HepG2 (cell line): ENCODE results near the gene COQ6. TPM values are rescaled to one million over a fixed set of nuclear protein-coding genes. Genes with fewer than 3 reads are reported as not detected.

Experiments used
- ARNTL ChIP-seq: sonication (generic); formaldehyde crosslinking; IDR thresholded peaks from 2 replicates; pipeline ENCODE4 v1.4.0; 2020; ENCODE audit warnings: mild to moderate bottlenecking, missing genetic modification reagents
- FOXC1 ChIP-seq: sonication (generic); formaldehyde crosslinking; IDR thresholded peaks from 2 replicates; pipeline ENCODE4 v1.8.0; 2022; ENCODE audit warnings: mild to moderate bottlenecking, missing genetic modification reagents, borderline replicate concordance
- FOXP1 ChIP-seq, 2 experiments: fragments of 450-650 bp in 1 of 2; IDR thresholded peaks; 2 replicates each; pipeline ENCODE4 v1.6.1; 2017 to 2018; ENCODE audit warnings: antibody characterized with exemption in 1 of 2
- GMEB1 ChIP-seq: sonication (generic); formaldehyde crosslinking; IDR thresholded peaks from 2 replicates; pipeline ENCODE4 v1.5.1; 2020; ENCODE audit warnings: missing genetic modification reagents, mild to moderate bottlenecking, borderline replicate concordance
- HNF1B ChIP-seq: sonication (generic); formaldehyde crosslinking; IDR thresholded peaks from 2 replicates; pipeline ENCODE4 v1.5.1; 2020; ENCODE audit warnings: mild to moderate bottlenecking, moderate library complexity, missing genetic modification reagents
- MIER3 ChIP-seq: IDR thresholded peaks from 2 replicates; pipeline ENCODE4 v1.6.1; 2016; ENCODE audit warnings: missing compliant biosample characterization, borderline replicate concordance
- NR3C1 ChIP-seq: sonication (generic); formaldehyde crosslinking; IDR thresholded peaks from 2 replicates; pipeline ENCODE4 v1.4.0; 2020; ENCODE audit warnings: missing genetic modification reagents
- REXO4 ChIP-seq: sonication (generic); formaldehyde crosslinking; IDR thresholded peaks from 2 replicates; pipeline ENCODE4 v1.8.0; 2022; ENCODE audit warnings: missing genetic modification reagents, mild to moderate bottlenecking, borderline replicate concordance
- SP1 ChIP-seq, 2 experiments: fragments of 450-650 bp in 1 of 2; sonication (generic) in 1 of 2; formaldehyde crosslinking in 1 of 2; IDR thresholded peaks; 2 replicates each; pipeline versions ENCODE4 v1.4.0 to v1.6.1; 2016 to 2020; ENCODE audit warnings: missing genetic modification reagents in 1 of 2
- THAP11 ChIP-seq: IDR thresholded peaks from 2 replicates; pipeline ENCODE4 v1.6.1; 2016; ENCODE audit warnings: missing biosample characterization, missing genetic modification reagents
- ZBTB26 ChIP-seq: IDR thresholded peaks from 2 replicates; pipeline ENCODE4 v1.6.1; 2016; ENCODE audit warnings: missing compliant biosample characterization, missing genetic modification reagents, borderline replicate concordance
- ZFX ChIP-seq: sonication (generic); formaldehyde crosslinking; IDR thresholded peaks from 2 replicates; pipeline ENCODE4 v1.4.0; 2020; ENCODE audit warnings: mild to moderate bottlenecking, low read depth, missing genetic modification reagents, moderate library complexity
- ZNF333 ChIP-seq: sonication (generic); formaldehyde crosslinking; IDR thresholded peaks from 2 replicates; pipeline ENCODE4 v1.4.0; 2020; ENCODE audit warnings: mild to moderate bottlenecking, missing genetic modification reagents, borderline replicate concordance
- ZNF629 ChIP-seq: sonication (generic); formaldehyde crosslinking; conservative IDR thresholded peaks from 2 replicates; pipeline ENCODE4 v1.5.0; 2020; ENCODE audit warnings: missing genetic modification reagents
- ZNF709 ChIP-seq: sonication (generic); formaldehyde crosslinking; IDR thresholded peaks from 2 replicates; pipeline ENCODE4 v1.5.0; 2020; ENCODE audit warnings: mild to moderate bottlenecking, missing genetic modification reagents
- polyA plus RNA-seq, 8 experiments: library from polyadenylated mRNA; depleted of rRNA in 3 of 8; stranded (reverse) in 7 of 8; unstranded in 1 of 8; fragments of >200 nt; fragmentation: Illumina TruSeq in 4 of 8; extraction: Trizol in 4 of 8; gene quantifications; 2 replicates each; pipeline versions ENCODE4 v1.2.1 to v1.2.3, GENCODE V29; 2011 to 2016; ENCODE audit warnings: low read depth in 4 of 8, missing spikeins in 1 of 8, mixed read lengths in 1 of 8; ENCODE audit not compliant: insufficient read depth in 1 of 8
- total RNA-seq, 5 experiments: library from RNA; depleted of rRNA; stranded (reverse); fragments of >200 nt; fragmentation: Illumina TruSeq; extraction: Trizol; gene quantifications; 2 replicates each; pipeline ENCODE4 v1.2.3, GENCODE V29; 2016; ENCODE audit warnings: low read depth in 1 of 5
- TF ChIP-seq, protein P1 (sequence below): sonication (generic); formaldehyde crosslinking; IDR thresholded peaks from 2 replicates; pipeline ENCODE4 v1.4.0; 2020; ENCODE audit warnings: low read depth, missing genetic modification reagents
- TF ChIP-seq, protein P2 (sequence below): sonication (generic); formaldehyde crosslinking; IDR thresholded peaks from 2 replicates; pipeline ENCODE4 v1.9.0; 2021; ENCODE audit warnings: missing genetic modification reagents, borderline replicate concordance

COQ6 gene
- total and polyA plus RNA-seq, 2 of the 13 experiments (the other 11 are each of a cell fraction or from before 2014, with no cell fraction given), result 18.9 to 34.7 TPM

GRCh38 chr14:73949752-73950734, at the start of gene COQ6, which contains the start of gene FAM161B (continued):
- TF ChIP-seq HNF1B (peak; percentile 87), FOXC1 (CRISPR knock-in tag) (peak; percentile 95), SP1 (IDR thresholded peaks at IDR 0.05) (no peak), SP1 (CRISPR knock-in tag; IDR thresholded peaks at IDR 0.05) (no peak; the same call in 1 of the 2 replicates), ARNTL (peak; percentile 52; the same call in 1 of the 2 replicates), ZNF709 (CRISPR knock-in tag) (peak; percentile 37; the same call in 1 of the 2 replicates), ZBTB26 (CRISPR knock-in tag) (peak; percentile 84), GMEB1 (CRISPR knock-in tag) (peak; percentile 97), REXO4 (CRISPR knock-in tag) (no peak), FOXP1 (IDR thresholded peaks at IDR 0.05) (no peak), FOXP1 (CRISPR knock-in tag; IDR thresholded peaks at IDR 0.05) (no peak; the same call in 1 of the 2 replicates), NR3C1 (no peak), MIER3 (CRISPR knock-in tag) (no peak), ZNF333 (CRISPR knock-in tag) (no peak), ZFX (CRISPR knock-in tag) (peak; percentile 97), ZNF629 (CRISPR knock-in tag) (no peak), THAP11 (CRISPR knock-in tag) (peak; percentile 87)
- TF ChIP-seq, protein P1, sequence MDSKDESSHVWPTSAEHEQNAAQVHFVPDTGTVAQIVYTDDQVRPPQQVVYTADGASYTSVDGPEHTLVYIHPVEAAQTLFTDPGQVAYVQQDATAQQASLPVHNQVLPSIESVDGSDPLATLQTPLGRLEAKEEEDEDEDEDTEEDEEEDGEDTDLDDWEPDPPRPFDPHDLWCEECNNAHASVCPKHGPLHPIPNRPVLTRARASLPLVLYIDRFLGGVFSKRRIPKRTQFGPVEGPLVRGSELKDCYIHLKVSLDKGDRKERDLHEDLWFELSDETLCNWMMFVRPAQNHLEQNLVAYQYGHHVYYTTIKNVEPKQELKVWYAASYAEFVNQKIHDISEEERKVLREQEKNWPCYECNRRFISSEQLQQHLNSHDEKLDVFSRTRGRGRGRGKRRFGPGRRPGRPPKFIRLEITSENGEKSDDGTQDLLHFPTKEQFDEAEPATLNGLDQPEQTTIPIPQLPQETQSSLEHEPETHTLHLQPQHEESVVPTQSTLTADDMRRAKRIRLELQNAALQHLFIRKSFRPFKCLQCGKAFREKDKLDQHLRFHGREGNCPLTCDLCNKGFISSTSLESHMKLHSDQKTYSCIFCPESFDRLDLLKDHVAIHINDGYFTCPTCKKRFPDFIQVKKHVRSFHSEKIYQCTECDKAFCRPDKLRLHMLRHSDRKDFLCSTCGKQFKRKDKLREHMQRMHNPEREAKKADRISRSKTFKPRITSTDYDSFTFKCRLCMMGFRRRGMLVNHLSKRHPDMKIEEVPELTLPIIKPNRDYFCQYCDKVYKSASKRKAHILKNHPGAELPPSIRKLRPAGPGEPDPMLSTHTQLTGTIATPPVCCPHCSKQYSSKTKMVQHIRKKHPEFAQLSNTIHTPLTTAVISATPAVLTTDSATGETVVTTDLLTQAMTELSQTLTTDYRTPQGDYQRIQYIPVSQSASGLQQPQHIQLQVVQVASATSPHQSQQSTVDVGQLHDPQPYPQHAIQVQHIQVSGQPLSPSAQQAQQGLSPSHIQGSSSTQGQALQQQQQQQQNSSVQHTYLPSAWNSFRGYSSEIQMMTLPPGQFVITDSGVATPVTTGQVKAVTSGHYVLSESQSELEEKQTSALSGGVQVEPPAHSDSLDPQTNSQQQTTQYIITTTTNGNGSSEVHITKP (CRISPR knock-in tag), result peak; percentile 84
- TF ChIP-seq, protein P2, sequence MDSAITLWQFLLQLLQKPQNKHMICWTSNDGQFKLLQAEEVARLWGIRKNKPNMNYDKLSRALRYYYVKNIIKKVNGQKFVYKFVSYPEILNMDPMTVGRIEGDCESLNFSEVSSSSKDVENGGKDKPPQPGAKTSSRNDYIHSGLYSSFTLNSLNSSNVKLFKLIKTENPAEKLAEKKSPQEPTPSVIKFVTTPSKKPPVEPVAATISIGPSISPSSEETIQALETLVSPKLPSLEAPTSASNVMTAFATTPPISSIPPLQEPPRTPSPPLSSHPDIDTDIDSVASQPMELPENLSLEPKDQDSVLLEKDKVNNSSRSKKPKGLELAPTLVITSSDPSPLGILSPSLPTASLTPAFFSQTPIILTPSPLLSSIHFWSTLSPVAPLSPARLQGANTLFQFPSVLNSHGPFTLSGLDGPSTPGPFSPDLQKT (CRISPR knock-in tag), result no peak; the same call in 1 of the 2 replicates
